Right ventricle myocardium inferior (tissue), 1 donor: ENCODE measurements around the gene TULP4. TPM values are rescaled to one million over a fixed set of nuclear protein-coding genes. Genes with fewer than 3 reads are reported as not detected.

ENCODE experiments used
- ATAC-seq: fragments of 200-7000 bp; cut with Tn5 transposase; one replicate; pipeline ENCODE4 v1.9.1; 2020; ENCODE audit warnings: mild to moderate bottlenecking, moderate library complexity
- DNase-seq: peaks from one replicate; pipeline ENCODE4 v3.0.0; 2021; ENCODE audit errors: missing footprints
- intact Hi-C: fragments of 100-400 bp; cut with DNase I; formaldehyde crosslinking; loops from one replicate; pipeline ENCODE4 v1.11.0; 2022
- long read RNA-seq: library from polyadenylated mRNA; unstranded; transcript quantifications from one replicate; pipeline ENCODE4 v2.0.0, GENCODE V29; 2021
- total RNA-seq: library from RNA; stranded (reverse); fragmentation: NEBNext Ultra II Directional; extraction: Animal tissue kit (Norgen Biotek cat#: 25700); gene quantifications from one replicate; pipeline ENCODE4 v1.2.1, GENCODE V29; 2021
- donor health status: DM: no; HTN: yes; CAD: no; lungs with severe emphysema.

The TULP4 gene, protein sequence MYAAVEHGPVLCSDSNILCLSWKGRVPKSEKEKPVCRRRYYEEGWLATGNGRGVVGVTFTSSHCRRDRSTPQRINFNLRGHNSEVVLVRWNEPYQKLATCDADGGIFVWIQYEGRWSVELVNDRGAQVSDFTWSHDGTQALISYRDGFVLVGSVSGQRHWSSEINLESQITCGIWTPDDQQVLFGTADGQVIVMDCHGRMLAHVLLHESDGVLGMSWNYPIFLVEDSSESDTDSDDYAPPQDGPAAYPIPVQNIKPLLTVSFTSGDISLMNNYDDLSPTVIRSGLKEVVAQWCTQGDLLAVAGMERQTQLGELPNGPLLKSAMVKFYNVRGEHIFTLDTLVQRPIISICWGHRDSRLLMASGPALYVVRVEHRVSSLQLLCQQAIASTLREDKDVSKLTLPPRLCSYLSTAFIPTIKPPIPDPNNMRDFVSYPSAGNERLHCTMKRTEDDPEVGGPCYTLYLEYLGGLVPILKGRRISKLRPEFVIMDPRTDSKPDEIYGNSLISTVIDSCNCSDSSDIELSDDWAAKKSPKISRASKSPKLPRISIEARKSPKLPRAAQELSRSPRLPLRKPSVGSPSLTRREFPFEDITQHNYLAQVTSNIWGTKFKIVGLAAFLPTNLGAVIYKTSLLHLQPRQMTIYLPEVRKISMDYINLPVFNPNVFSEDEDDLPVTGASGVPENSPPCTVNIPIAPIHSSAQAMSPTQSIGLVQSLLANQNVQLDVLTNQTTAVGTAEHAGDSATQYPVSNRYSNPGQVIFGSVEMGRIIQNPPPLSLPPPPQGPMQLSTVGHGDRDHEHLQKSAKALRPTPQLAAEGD (N-terminal part only)
- total RNA-seq = 94.9 TPM
- long read RNA-seq, partial matches to known transcripts = 0 of 1 reads
- long read RNA-seq, other reads (novel, unspliced or antisense) = 1 of 1 reads

GRCh38 chr6:158312165-158312564 lies at the start of gene TULP4:
Gene TULP4, plus strand, starts transcription at chr6:158312465. Its CDS starts 1,552 bp downstream, at chr6:158314017.
- no peak for ATAC-seq

GRCh38 chr6:158262755-158263154 lies 49.5 kb upstream of the TULP4 start:
- no peak for DNase-seq
- intact Hi-C loops = no loop called here
- no peak for ATAC-seq

More at GRCh38 chr6:158312165-158312564, at the start of gene TULP4:
- intact Hi-C loops = no loop called here
- DNase-seq = no peak

- DNase-seq (no peak), ATAC-seq (no peak)
- intact Hi-C loops = no loop called here
Measured at GRCh38 chr6:158264180-158264579, 48.1 kb upstream of the TULP4 start.

DNA sequence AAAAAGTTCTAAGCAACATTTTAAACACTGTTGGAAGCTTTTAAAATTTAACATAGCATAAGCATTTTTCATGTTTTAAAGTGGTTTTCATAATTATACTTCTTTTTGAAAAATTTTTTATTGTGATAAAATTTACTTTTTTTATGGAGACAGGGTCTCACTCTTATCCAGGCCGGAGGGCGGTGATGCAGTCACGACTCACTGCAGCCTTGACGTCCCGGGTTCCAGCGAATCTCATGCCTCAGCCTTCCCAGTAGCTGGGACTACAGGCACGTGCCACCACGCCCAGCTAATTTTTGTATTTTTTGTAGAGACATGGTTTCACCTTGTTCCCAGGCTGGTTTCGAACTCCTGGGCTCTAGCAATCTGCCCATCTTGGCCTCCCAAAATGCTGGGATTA lies 46.1 kb upstream of the TULP4 start:
- ATAC-seq (no peak), DNase-seq (no peak)
- intact Hi-C loops = no loop called here

DNA sequence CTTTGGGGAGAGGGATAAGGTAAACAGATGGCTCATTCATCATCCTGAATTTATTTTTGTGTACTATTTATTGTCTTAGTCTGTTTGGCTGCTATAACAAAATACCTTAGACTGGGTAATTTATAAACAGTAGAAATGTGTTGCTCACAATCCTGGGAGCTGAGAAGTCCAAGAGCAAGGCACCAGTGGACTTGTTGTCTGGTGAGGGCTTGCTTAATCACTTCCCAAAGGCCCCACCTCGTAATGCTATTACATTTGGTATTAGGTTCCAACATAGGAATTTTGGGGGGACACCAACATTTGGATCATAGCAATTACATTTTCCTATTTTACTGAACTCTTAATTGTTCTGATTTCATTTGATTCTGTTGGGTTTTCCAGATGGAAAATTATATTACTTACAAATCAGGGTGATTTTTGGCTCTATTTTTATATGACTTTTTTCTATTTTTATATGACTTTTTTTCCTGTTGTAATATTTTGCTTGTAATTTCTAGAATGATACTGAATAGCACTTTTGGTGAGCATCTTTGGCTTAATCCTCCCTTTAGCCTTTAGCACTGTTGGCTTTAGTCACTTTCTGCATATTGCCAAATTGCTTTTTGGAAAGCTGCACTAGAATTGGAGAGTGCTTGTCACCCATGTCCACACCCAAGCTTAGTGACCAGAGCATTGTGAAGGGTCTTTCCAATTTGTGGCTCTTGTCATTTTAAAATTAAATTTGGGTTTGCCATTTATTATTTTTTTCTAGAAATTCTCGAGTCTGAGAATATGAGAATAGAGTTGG lies 43.7 kb upstream of the TULP4 start:
- ATAC-seq (peak; percentile 75), DNase-seq (no peak)
- intact Hi-C loops = no loop called here

- intact Hi-C loops = no loop called here
- no peak for DNase-seq
- ATAC-seq = no peak
Measured at GRCh38 chr6:158269657-158270056, 42.6 kb upstream of the TULP4 start.

GRCh38 chr6:158270389-158271127 lies 41.7 kb upstream of the TULP4 start:
- intact Hi-C loops = no loop called here
- no peak for DNase-seq
- ATAC-seq = peak; percentile 71

GRCh38 chr6:158272324-158272723 lies 39.9 kb upstream of the TULP4 start:
- intact Hi-C loops = no loop called here
- ATAC-seq = no peak
- DNase-seq = no peak

DNA sequence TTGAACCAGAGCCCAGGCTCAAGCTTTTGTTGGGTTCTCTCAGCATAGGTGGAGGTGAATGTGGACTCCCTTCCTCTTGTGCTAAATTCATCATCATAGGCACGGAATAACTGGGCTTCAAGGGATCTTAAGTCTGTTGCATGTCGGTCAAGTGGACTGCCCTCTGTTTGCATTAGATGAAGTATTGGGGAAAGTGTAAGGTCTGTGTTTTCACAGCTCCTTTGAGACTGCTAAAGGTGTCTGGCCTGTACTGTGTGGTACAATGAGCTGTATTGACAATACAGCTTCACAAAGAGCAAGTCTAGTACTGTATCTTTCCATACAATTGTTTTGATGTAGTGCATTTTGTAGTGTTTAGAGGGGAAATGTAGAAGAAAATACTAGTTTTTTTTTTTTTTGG lies 34.3 kb upstream of the TULP4 start:
- intact Hi-C loops = no loop called here
- ATAC-seq = no peak
- DNase-seq = no peak

DNA sequence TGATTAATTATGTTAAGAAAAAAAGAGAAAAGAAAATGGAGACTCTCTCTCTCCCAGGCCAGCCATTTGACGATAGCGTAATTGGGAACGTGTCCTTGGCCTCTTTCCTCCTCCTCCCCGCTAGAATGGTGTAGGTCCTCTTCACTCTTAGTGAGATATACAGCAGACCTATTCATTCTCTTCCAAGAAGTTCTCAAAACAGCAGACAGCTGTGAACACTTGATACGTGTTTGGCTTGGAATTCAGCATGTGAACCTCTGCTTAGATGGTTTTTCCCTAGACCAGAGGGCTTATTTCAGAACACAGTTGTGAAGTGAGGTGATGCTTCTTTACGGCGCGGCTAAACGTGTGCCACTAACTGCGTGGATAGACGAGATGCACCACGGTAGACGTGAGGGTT lies 32.6 kb upstream of the TULP4 start:
- no peak for DNase-seq
- intact Hi-C loops = no loop called here
- peak; percentile 84 for ATAC-seq

GRCh38 chr6:158283304-158283980 lies 28.8 kb upstream of the TULP4 start:
- DNase-seq = no peak
- intact Hi-C loops = no loop called here
- peak; percentile 63 for ATAC-seq

GRCh38 chr6:158284007-158284875 lies 28.0 kb upstream of the TULP4 start:
- intact Hi-C loops = no loop called here
- ATAC-seq (peak; percentile 47), DNase-seq (no peak)

DNA sequence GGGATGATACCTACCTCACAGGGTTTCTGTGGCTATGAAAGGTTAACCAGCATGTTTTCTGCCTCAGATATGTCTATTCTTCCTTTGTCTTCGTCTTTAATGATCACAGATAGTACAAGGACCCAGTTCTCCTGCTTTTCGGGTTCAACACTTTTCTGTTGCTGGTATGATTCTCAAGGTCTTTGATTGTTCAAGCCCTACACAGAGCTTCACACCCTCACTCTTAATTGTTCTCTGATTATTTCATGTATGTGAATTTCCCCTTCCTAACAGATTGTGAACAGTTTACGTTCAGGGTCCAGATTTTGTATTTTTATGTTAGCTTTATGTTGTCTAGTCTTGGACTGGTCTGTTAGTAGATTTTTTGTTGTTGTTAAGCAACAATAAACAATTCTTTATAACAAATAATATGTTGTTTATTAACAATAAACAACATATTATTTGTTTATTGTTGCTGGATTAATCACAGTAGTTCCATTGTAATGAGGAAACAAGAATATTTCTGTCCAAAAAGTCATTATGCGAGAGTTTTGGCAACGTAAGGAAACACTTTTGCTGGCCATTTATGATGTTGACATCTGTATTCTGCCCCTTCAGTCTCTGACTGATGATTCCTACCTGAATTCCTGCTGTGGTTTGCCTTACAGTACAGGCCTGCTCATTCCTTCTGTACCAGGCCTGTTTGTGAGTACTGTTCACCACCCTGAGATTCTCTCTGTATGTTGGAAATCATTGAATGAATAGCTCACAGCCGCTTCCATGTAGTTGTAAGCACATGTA lies 27.2 kb upstream of the TULP4 start:
- DNase-seq (no peak), ATAC-seq (no peak)
- intact Hi-C loops = no loop called here

DNA sequence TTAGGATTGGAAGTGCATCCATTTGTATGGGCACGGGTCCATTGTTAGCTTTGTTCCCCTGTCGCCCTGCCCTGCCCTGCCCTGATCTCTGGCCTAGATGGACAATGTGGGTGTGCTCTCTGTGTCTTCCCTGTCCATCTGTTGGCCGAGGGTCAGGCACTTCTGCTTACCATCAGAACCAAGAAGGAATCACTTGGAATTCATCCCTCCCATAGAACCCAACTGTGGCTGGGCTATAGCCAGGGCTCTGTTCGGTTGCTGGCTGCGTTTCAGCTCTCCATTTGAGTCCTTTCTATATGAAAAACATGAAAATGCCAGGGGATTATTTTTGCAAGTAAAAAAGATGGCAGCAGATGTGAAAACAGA lies 26.6 kb upstream of the TULP4 start:
- ATAC-seq (no peak), DNase-seq (no peak)
- intact Hi-C loops = no loop called here

GRCh38 chr6:158286413-158286812 lies 25.9 kb upstream of the TULP4 start:
- intact Hi-C loops = no loop called here
- ATAC-seq (no peak), DNase-seq (no peak)

GRCh38 chr6:158287047-158287446 lies 25.2 kb upstream of the TULP4 start:
- intact Hi-C loops = no loop called here
- DNase-seq (no peak), ATAC-seq (no peak)
